ENCODE data around the gene FMNL3.
"Not testable (repeated sequence)": the region's sequence is repeated elsewhere in the genome, so short reads cannot be mapped to it uniquely, and the experiment has no call there.

DNA sequence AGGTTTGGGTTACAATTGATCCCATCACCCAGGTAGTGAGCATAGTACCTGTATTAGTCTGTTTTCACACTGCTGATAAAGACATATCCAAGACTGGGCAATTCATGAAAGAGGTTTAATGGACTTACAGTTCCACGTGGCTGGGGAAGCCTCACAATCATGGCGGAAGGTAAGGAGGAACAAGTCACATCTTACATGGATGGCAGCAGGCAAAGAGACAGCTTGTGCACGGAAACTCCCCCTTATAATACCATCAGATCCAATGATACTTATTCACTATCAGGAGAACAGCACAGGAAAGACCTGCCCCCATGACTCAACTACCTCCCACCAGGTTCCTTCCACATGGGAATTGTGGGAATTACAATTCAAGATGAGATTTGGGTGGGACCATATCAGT lies 14.2 kb upstream of the FMNL3 start:
- not testable (repeated sequence) for TF ChIP-seq POLR2A (IDR thresholded peaks at IDR 0.05; ENCODE audit: borderline replicate concordance, extremely low read depth, insufficient read depth, insufficient read length); FOSL1 (IDR thresholded peaks at IDR 0.05; ENCODE audit: low read depth); CEBPB (IDR thresholded peaks at IDR 0.05; ENCODE audit: low read depth)
- TF ChIP-seq, protein P1, sequence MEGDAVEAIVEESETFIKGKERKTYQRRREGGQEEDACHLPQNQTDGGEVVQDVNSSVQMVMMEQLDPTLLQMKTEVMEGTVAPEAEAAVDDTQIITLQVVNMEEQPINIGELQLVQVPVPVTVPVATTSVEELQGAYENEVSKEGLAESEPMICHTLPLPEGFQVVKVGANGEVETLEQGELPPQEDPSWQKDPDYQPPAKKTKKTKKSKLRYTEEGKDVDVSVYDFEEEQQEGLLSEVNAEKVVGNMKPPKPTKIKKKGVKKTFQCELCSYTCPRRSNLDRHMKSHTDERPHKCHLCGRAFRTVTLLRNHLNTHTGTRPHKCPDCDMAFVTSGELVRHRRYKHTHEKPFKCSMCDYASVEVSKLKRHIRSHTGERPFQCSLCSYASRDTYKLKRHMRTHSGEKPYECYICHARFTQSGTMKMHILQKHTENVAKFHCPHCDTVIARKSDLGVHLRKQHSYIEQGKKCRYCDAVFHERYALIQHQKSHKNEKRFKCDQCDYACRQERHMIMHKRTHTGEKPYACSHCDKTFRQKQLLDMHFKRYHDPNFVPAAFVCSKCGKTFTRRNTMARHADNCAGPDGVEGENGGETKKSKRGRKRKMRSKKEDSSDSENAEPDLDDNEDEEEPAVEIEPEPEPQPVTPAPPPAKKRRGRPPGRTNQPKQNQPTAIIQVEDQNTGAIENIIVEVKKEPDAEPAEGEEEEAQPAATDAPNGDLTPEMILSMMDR (IDR thresholded peaks at IDR 0.05 in 2 of 3, conservative IDR thresholded peaks at IDR 0.05 in 1 of 3; ENCODE audit: borderline replicate concordance in 1 of 3, insufficient read depth in 1 of 3, low read depth in 2 of 3, low read length in 2 of 3): not testable (repeated sequence)
- TF ChIP-seq, protein P2, sequence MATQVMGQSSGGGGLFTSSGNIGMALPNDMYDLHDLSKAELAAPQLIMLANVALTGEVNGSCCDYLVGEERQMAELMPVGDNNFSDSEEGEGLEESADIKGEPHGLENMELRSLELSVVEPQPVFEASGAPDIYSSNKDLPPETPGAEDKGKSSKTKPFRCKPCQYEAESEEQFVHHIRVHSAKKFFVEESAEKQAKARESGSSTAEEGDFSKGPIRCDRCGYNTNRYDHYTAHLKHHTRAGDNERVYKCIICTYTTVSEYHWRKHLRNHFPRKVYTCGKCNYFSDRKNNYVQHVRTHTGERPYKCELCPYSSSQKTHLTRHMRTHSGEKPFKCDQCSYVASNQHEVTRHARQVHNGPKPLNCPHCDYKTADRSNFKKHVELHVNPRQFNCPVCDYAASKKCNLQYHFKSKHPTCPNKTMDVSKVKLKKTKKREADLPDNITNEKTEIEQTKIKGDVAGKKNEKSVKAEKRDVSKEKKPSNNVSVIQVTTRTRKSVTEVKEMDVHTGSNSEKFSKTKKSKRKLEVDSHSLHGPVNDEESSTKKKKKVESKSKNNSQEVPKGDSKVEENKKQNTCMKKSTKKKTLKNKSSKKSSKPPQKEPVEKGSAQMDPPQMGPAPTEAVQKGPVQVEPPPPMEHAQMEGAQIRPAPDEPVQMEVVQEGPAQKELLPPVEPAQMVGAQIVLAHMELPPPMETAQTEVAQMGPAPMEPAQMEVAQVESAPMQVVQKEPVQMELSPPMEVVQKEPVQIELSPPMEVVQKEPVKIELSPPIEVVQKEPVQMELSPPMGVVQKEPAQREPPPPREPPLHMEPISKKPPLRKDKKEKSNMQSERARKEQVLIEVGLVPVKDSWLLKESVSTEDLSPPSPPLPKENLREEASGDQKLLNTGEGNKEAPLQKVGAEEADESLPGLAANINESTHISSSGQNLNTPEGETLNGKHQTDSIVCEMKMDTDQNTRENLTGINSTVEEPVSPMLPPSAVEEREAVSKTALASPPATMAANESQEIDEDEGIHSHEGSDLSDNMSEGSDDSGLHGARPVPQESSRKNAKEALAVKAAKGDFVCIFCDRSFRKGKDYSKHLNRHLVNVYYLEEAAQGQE (IDR thresholded peaks at IDR 0.05; ENCODE audit: low read depth): not testable (repeated sequence)
